Hippocampal formation (tissue), 2 donors: ENCODE data around the gene SLC13A2.

Experiments used
- DNase-seq, 2 donors: peaks; one replicate each; lab custom pipeline; 2025; lab: John Stamatoyannopoulos, UW

The SLC13A2 gene

GRCh38 chr17:28537219-28537610 is 63.8 kb downstream of the SLC13A2 start:
- DNase-seq, result no peak

GRCh38 chr17:28538296-28538895 is 65.0 kb downstream of the SLC13A2 start:
- DNase-seq, result no peak

- no peak for DNase-seq
Measured at GRCh38 chr17:28540231-28540630, 66.8 kb downstream of the SLC13A2 start.

GRCh38 chr17:28541439-28541838 is 68.0 kb downstream of the SLC13A2 start:
- no peak for DNase-seq

GRCh38 chr17:28544402-28545140 is 71.1 kb downstream of the SLC13A2 start:
- DNase-seq, result no peak

GRCh38 chr17:28545141-28545503 is 71.7 kb downstream of the SLC13A2 start:
- DNase-seq, result no peak

- DNase-seq, result no peak
Measured at GRCh38 chr17:28545787-28546415, 72.5 kb downstream of the SLC13A2 start.

GRCh38 chr17:28547096-28547622 is 73.7 kb downstream of the SLC13A2 start:
- DNase-seq, result no peak
